HUES48 (cell line): Measurements from ENCODE around the gene SUGP2.

Source experiments
- H3K27ac ChIP-seq: one replicate; pipeline ENCODE4 v1.7.0; 2013; ENCODE audit warnings: low read depth, low read length, inconsistent platforms
- H3K27me3 ChIP-seq: 2 replicates; pipeline ENCODE4 v1.6.1; 2013; ENCODE audit warnings: mild to moderate bottlenecking, low read length; ENCODE audit not compliant: control insufficient read depth, insufficient read depth
- H3K36me3 ChIP-seq: 2 replicates; pipeline ENCODE4 v1.6.1; 2013; ENCODE audit warnings: low read length; ENCODE audit not compliant: control insufficient read depth, insufficient read depth
- H3K4me1 ChIP-seq: 2 replicates; pipeline ENCODE4 v1.6.1; 2013; ENCODE audit warnings: mild to moderate bottlenecking, low read length; ENCODE audit not compliant: control insufficient read depth, insufficient read depth
- H3K4me3 ChIP-seq: 2 replicates; pipeline ENCODE4 v1.5.1; 2013; ENCODE audit warnings: mild to moderate bottlenecking, low read depth, low read length
- H3K9ac ChIP-seq: 2 replicates; pipeline ENCODE4 v1.6.1; 2013; ENCODE audit warnings: mild to moderate bottlenecking, low read depth, low read length, moderate library complexity
- H3K9me3 ChIP-seq: 2 replicates; pipeline ENCODE4 v1.6.1; 2013; ENCODE audit warnings: low read length; ENCODE audit not compliant: control insufficient read depth, insufficient read depth

SUGP2 gene

GRCh38 chr19:18989316-18989715 is 44.0 kb downstream of the SUGP2 start:
- Histone ChIP-seq H3K27ac (no peak overlapping the region), H3K4me3 (no peak overlapping the region), H3K36me3 (peaks cover 24% of the 10 kb centered on the region), H3K9ac (no peak overlapping the region), H3K4me1 (no peaks in the 10 kb centered on the region), H3K27me3 (no peaks in the 10 kb centered on the region), H3K9me3 (no peaks in the 10 kb centered on the region)

GRCh38 chr19:18987456-18987855 is 45.9 kb downstream of the SUGP2 start:
- no peaks in the 10 kb centered on the region for H3K27me3 ChIP-seq
- peaks cover 6% of the 10 kb centered on the region for H3K36me3 ChIP-seq
- no peak overlapping the region for H3K9ac ChIP-seq
- no peak overlapping the region for H3K27ac ChIP-seq
- no peak overlapping the region for H3K4me3 ChIP-seq
- H3K9me3 ChIP-seq, result no peaks in the 10 kb centered on the region
- H3K4me1 ChIP-seq, result no peaks in the 10 kb centered on the region

- Histone ChIP-seq H3K27ac (no peak overlapping the region), H3K4me1 (no peaks in the 10 kb centered on the region), H3K36me3 (no peaks in the 10 kb centered on the region), H3K27me3 (no peaks in the 10 kb centered on the region), H3K9me3 (no peaks in the 10 kb centered on the region), H3K9ac (no peak overlapping the region), H3K4me3 (no peak overlapping the region)
These were observed 48.1 kb downstream of the SUGP2 start for GRCh38 chr19:18985257-18985656.

- H3K9ac ChIP-seq, result no peak overlapping the region
- H3K27me3 ChIP-seq, result no peaks in the 10 kb centered on the region
- no peaks in the 10 kb centered on the region for H3K36me3 ChIP-seq
- H3K9me3 ChIP-seq, result no peaks in the 10 kb centered on the region
- H3K4me1 ChIP-seq, result no peaks in the 10 kb centered on the region
- no peak overlapping the region for H3K4me3 ChIP-seq
- H3K27ac ChIP-seq, result no peak overlapping the region
These were observed 49.1 kb downstream of the SUGP2 start for GRCh38 chr19:18984251-18984650.

GRCh38 chr19:18982669-18983068 is 50.6 kb downstream of the SUGP2 start:
- Histone ChIP-seq H3K27me3 (no peaks in the 10 kb centered on the region), H3K9me3 (no peaks in the 10 kb centered on the region), H3K9ac (no peak overlapping the region), H3K4me3 (no peak overlapping the region), H3K36me3 (no peaks in the 10 kb centered on the region), H3K27ac (no peak overlapping the region), H3K4me1 (no peaks in the 10 kb centered on the region)

- Histone ChIP-seq H3K27me3 (no peaks in the 10 kb centered on the region), H3K9ac (no peak overlapping the region), H3K9me3 (no peaks in the 10 kb centered on the region), H3K4me1 (no peaks in the 10 kb centered on the region), H3K27ac (no peak overlapping the region), H3K4me3 (no peak overlapping the region), H3K36me3 (no peaks in the 10 kb centered on the region)
These were observed 52.8 kb downstream of the SUGP2 start for GRCh38 chr19:18980432-18981020.

- Histone ChIP-seq H3K9ac (no peak overlapping the region), H3K4me3 (no peak overlapping the region), H3K4me1 (no peaks in the 10 kb centered on the region)
These were observed 54.7 kb downstream of the SUGP2 start for GRCh38 chr19:18978616-18979015.

GRCh38 chr19:18975869-18976268 is 57.4 kb downstream of the SUGP2 start:
- H3K9me3 ChIP-seq, result no peaks in the 10 kb centered on the region
- H3K36me3 ChIP-seq, result no peaks in the 10 kb centered on the region
- no peak overlapping the region for H3K9ac ChIP-seq
- no peak overlapping the region for H3K27ac ChIP-seq
- H3K4me3 ChIP-seq, result no peak overlapping the region
- no peaks in the 10 kb centered on the region for H3K27me3 ChIP-seq
- H3K4me1 ChIP-seq, result no peaks in the 10 kb centered on the region

More at GRCh38 chr19:18978616-18979015, 54.7 kb downstream of the SUGP2 start:
- no peaks in the 10 kb centered on the region for H3K27me3 ChIP-seq
- no peaks in the 10 kb centered on the region for H3K9me3 ChIP-seq
- H3K27ac ChIP-seq, result no peak overlapping the region
- no peaks in the 10 kb centered on the region for H3K36me3 ChIP-seq

GRCh38 chr19:18975011-18975410 is 58.3 kb downstream of the SUGP2 start:
- no peak overlapping the region for H3K27ac ChIP-seq
- H3K9me3 ChIP-seq, result no peaks in the 10 kb centered on the region
- no peaks in the 10 kb centered on the region for H3K36me3 ChIP-seq
- no peak overlapping the region for H3K9ac ChIP-seq
- no peak overlapping the region for H3K4me3 ChIP-seq
- H3K4me1 ChIP-seq, result no peaks in the 10 kb centered on the region
- no peaks in the 10 kb centered on the region for H3K27me3 ChIP-seq

GRCh38 chr19:18972851-18973250 is 60.5 kb downstream of the SUGP2 start:
- Histone ChIP-seq H3K9ac (no peak overlapping the region), H3K4me1 (no peaks in the 10 kb centered on the region), H3K4me3 (no peak overlapping the region), H3K27ac (no peak overlapping the region), H3K27me3 (no peaks in the 10 kb centered on the region), H3K36me3 (no peaks in the 10 kb centered on the region), H3K9me3 (no peaks in the 10 kb centered on the region)

GRCh38 chr19:18972301-18972811 is 61.0 kb downstream of the SUGP2 start:
- no peak overlapping the region for H3K4me3 ChIP-seq
- H3K9me3 ChIP-seq, result no peaks in the 10 kb centered on the region
- no peak overlapping the region for H3K27ac ChIP-seq
- H3K36me3 ChIP-seq, result no peaks in the 10 kb centered on the region
- no peaks in the 10 kb centered on the region for H3K27me3 ChIP-seq
- no peaks in the 10 kb centered on the region for H3K4me1 ChIP-seq
- no peak overlapping the region for H3K9ac ChIP-seq
